ENCODE data around the gene PRX. TPM values are rescaled to one million over a fixed set of nuclear protein-coding genes. Genes with fewer than 3 reads are reported as not detected.

Gene PRX
- total and polyA plus RNA-seq, 8 donors, result 11.5 to 20.0 (median 14.2) TPM

DNA sequence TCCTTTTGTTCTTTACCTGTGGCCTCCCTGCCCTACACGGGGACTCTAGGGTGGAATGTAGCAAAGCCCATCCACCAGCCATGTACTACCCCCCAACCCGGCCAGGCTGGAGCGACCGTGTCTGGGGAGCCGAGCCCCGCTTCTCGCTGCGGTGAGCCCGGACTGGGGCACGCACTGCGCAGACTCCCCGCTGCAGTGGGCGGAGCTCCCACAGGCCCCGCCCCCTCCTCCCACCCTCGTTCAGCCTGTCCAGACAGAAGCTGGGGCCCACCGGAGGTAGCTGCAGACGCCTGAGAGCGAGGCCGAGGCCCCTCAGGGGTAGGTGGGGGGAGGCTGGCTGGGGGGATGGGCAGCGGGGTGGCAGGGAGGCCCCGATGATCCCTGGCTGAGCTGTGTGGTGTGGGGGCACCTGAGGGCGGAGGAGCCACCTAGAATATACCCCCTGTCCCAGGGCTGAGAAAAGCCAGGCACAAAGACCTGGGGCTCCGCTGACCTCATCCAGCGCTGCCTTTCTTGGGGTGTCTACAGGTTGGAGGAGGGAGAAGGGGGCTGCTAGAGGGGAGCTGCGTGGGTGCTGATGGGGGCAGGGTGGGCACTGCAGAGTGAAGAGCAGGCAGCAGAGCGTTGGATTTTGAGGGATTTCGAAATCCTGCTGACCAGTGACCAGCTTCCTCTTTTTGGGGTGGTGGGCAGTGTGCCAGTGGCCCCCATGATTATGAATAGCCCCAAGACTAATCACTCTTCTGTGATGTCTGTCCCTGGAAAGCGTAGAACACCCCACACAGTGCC is 47.4 kb downstream of the PRX start:
- DNase-seq (peak; percentile 69 to 91 (median 84)), ATAC-seq (peak; percentile 93)
- Histone ChIP-seq H3K9me3 (no peaks in the 10 kb centered on the region), H3K27me3 (no peaks in the 10 kb centered on the region), H3K27ac (peak overlapping the region; percentile 19 to 34), H3K4me3 (peak overlapping the region; percentile 32 to 37), H3K4me1 (peaks cover 5 to 61% of the 10 kb centered on the region in 2 donors), H3K36me3 (peaks cover 0 to 43% of the 10 kb centered on the region in 2 donors)
- TF ChIP-seq, protein P1, sequence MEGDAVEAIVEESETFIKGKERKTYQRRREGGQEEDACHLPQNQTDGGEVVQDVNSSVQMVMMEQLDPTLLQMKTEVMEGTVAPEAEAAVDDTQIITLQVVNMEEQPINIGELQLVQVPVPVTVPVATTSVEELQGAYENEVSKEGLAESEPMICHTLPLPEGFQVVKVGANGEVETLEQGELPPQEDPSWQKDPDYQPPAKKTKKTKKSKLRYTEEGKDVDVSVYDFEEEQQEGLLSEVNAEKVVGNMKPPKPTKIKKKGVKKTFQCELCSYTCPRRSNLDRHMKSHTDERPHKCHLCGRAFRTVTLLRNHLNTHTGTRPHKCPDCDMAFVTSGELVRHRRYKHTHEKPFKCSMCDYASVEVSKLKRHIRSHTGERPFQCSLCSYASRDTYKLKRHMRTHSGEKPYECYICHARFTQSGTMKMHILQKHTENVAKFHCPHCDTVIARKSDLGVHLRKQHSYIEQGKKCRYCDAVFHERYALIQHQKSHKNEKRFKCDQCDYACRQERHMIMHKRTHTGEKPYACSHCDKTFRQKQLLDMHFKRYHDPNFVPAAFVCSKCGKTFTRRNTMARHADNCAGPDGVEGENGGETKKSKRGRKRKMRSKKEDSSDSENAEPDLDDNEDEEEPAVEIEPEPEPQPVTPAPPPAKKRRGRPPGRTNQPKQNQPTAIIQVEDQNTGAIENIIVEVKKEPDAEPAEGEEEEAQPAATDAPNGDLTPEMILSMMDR (IDR thresholded peaks at IDR 0.05), result no peak
- intact Hi-C loops (cut with DNase I), result no loop called here

DNA sequence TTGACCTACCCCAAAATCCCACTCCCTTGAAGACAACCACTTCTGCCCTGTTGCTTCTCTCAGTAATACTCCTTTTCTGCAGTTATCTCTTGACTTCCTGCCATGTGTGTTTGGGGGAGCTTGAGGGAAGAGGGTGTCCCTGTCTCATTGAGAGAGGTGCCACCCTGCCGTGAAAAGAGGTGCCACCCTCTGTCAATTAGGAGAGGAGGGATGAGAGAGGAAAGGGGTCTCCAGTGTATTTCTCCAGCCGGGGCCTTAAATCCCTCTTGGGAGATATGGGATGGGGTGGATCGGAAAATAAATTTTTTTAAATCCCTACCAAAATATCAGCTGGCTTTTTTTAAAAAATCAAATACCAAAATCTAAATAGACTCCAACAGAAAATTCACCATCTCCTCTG is 48.2 kb downstream of the PRX start:
- Histone ChIP-seq H3K4me3 (peak overlapping the region; percentile 32 to 37), H3K9me3 (no peaks in the 10 kb centered on the region), H3K27ac (no peak overlapping the region), H3K36me3 (peaks cover 0 to 36% of the 10 kb centered on the region in 2 donors), H3K27me3 (no peaks in the 10 kb centered on the region), H3K4me1 (peaks cover 5 to 69% of the 10 kb centered on the region in 2 donors)
- TF ChIP-seq, protein P1 (IDR thresholded peaks at IDR 0.05), result no peak
- no peak for DNase-seq
- intact Hi-C loops (cut with DNase I), result no loop called here
- no peak for ATAC-seq

DNA sequence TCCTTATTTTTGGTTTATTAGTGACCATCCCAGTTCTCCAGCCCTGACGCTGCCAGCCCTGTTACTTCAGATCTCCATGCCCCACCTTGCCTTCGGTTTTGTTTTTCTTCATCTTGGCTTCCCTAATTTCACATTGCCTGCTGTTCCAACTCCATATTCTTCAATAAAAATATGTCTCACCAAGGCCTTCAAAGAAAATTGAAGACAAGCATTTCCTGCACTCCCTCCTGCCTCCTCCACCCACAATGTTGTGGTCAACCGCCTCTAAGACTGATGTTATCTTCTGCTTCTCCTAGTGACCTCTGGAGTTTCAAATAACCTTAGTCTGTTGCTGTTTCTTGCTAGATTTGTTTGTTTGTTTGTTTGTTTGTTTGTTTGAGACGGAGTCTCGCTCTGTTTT is 50.1 kb downstream of the PRX start:
- TF ChIP-seq, protein P1 (IDR thresholded peaks at IDR 0.05), result no peak
- Histone ChIP-seq H3K4me1 (peaks cover 5 to 87% of the 10 kb centered on the region in 2 donors), H3K9me3 (no peaks in the 10 kb centered on the region), H3K4me3 (no peak overlapping the region), H3K27ac (no peak overlapping the region), H3K27me3 (no peaks in the 10 kb centered on the region), H3K36me3 (peaks cover 0 to 16% of the 10 kb centered on the region in 2 donors)
- intact Hi-C loops (cut with DNase I), result no loop called here
- DNase-seq (no peak), ATAC-seq (no peak)

DNA sequence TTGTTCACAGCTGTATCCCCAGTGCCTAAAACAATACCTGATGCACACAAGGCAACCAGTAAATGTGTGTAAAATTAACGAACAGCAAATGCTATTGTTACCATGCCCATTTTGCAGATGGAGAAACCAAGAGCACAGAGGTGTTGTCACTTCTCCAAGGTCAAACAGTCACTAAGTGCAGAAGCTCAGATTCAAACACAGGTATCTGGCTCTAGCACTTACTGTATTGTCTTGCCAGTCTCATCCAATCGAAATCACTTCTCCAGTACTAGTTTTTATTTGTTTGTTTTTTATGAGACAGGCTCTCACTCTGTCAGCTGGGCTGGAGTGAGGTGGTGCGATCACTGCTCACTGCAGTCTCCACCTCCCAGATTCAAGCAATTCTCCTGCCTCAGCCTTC is 51.0 kb downstream of the PRX start:
- intact Hi-C loops (cut with DNase I), result no loop called here
- peaks cover 0 to 7% of the 10 kb centered on the region in 2 donors for H3K36me3 ChIP-seq
- no peak overlapping the region for H3K27ac ChIP-seq
- ATAC-seq (no peak), DNase-seq (no peak)
- no peaks in the 10 kb centered on the region for H3K9me3 ChIP-seq
- H3K4me1 ChIP-seq, result peaks cover 5 to 94% of the 10 kb centered on the region in 2 donors
- no peak overlapping the region for H3K4me3 ChIP-seq
- TF ChIP-seq, protein P1 (IDR thresholded peaks at IDR 0.05), result no peak
- H3K27me3 ChIP-seq, result no peaks in the 10 kb centered on the region

DNA sequence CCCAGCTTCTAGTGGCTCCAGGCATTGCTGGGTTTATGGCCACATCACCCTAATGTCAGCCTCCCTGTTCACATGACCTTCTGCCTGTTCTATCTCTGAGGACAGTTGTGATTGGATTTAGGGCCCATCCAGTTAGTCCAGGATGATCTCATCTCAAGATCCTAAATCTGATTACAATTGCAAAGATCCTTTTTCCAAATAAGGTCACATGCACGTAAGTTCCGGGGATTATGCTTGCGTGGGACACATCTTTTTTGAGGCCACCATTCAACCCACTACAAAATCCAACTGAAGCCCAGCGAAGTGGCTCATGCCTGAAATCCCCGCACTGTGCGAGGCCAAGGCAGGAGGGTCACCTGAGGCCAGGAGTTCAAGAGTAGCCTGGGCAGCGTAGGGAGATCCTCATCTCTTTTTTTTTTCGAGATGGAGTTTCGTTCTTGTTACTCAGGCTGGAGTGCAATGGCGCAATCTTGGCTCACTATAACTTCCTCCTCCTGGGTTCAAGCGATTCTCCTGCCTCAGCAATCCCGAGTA is 52.4 kb downstream of the PRX start:
- Histone ChIP-seq H3K9me3 (no peaks in the 10 kb centered on the region), H3K27ac (peak overlapping the region in 1 of 2 donors; percentile 72), H3K4me3 (no peak overlapping the region), H3K36me3 (no peaks in the 10 kb centered on the region), H3K27me3 (no peaks in the 10 kb centered on the region), H3K4me1 (peaks cover 0 to 80% of the 10 kb centered on the region in 2 donors)
- intact Hi-C loops (cut with DNase I), result no loop called here
- peak; percentile 34 for ATAC-seq
- TF ChIP-seq, protein P1 (IDR thresholded peaks at IDR 0.05), result no peak
- DNase-seq, result peak in 2 of 4 donors; percentile 42 to 62
